GM18517 (cell line): ENCODE results near the gene CTNNBL1.

Experiments used
- ATAC-seq: cut with Tn5 transposase; IDR thresholded peaks from one replicate; pipeline ENCODE4 v1.9.1; 2021; ENCODE audit warnings: mild to moderate bottlenecking, moderate library complexity; ENCODE audit not compliant: unreplicated experiment

The CTNNBL1 gene

DNA sequence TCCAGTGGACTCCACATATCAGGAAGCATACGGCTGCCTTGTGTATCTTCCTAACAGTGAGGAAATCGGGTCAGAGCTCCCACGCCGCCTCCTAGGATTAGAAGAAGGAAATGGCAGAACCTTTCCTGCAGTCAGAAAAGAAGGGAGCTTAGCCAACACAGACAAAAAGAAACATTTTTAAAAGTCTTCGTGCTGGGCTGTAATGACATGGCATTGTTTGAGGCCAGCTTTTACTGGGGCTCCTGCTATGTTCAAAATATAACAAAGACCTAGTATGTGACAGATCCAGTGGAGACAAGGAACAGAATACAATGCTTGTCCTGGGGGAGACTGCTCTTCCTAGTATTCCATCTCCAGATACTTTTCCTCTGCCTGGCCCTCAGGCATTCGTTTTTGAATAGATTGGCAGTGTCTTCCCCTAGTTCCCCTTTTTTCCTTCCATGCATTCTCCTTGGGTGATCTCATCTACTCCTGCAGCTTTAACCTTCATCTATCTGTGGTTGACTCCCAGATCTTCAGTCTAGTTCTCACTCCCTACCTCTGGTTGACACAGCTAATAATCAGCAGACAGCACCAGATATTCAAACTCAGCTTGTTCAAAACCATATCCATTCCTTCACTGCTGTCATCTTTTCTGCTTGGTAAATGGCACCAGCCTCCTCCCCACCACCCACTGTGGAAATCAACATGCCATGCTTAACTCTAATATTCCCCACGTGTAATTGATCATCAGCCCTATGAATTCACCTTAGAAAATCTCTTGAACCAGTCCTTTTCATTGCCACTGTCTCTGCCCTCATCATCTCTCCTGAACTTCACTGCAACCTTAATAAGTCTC lies 114.6 kb downstream of the CTNNBL1 start:
- no peak for ATAC-seq

DNA sequence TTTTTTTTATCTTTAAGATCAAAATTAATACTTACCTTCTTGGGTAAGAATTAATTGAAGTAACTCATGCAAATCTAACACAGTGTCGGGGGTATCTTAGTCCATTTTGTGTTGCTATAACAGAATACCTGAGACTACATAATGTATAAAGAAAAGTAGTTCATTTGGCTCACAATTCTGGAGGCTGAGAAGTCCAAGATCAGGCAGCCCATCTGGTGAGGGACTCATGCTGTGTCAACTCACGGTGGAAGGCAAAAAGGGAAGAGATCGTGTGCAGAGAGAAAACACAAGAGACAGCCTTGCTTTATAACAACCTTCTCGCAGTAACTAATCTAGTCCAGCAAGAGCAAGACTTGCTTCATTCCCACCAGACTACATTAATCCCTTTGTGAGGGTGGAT lies 116.2 kb downstream of the CTNNBL1 start:
- ATAC-seq, result no peak

DNA sequence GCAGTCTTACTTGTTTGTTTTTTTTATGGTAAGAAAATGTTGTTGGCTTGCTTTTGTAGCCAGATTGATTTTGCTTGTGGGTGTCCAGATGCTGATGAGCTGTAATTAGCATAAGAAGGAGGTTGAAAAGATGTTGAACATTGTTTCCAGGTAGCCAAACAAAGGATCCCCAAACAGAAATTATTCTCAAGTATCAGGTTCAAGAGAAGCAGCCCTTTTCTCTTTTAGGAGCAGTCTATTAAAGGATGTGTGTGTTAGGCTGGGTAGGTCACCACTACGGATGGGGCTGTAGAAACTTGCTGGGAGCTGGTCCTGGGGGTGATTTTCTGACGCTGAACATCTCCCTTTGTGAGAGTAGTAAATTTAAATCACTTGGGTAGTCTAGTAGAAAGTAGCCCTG lies 122.2 kb downstream of the CTNNBL1 start:
- ATAC-seq, result no peak

DNA sequence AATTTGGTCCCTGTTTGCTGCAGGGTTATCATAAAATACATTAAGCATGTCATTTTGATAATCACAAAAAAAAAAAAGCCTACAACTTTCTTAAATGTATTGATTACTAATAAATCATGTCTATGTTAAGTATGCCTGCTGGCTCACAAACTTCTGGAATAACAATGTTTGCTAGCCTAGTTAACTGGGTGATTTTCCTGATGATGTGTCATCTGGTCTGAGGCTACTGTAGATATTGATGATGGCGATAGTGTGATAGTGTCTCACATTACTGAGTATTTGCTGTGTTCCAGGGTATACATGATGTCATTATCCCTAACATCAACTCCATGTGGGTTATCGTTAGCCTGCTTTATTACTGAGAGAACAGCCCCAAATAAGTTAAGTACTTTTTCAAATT lies 122.9 kb downstream of the CTNNBL1 start:
- ATAC-seq, result no peak

DNA sequence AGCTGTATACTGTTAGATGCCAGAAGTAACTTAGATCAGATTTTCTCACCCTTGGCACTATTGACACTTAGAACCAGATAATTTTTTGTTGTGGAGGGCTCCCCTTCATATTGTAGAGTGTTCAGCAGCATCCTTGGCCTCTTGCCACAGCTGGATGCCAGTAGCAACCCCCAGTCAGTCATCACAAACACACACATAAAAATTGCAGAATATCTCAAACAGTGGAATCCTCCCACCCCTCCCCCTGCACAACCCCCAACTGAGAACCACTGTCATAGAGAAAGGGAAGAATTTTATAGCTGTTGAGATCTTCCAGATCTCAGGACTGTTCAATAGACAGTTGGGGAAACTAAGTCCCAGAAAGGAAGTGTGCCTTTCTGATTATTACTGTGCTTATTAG lies 127.9 kb downstream of the CTNNBL1 start:
- ATAC-seq, result no peak

DNA sequence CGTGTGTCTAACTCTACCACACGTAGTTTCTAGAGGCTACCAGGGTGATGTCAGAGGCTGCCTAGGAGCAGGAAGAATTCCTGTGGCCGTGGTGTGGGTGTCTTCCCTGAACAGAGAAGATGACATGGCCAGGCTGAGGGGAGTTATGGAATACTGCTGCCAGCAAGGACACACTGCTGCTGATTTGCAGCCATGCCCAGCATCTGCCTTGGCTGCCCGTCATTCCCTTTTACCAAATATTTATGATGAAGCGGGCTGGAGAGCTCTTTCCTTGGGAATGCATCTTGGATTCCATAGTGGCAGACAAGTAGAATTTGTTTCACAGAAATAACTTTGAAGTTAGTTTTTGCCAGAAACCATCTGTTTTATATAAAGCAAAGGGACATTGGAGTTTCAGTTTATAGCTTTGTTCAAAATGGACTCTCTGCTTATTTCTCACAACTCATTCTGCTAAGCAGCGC lies 128.3 kb downstream of the CTNNBL1 start:
- no peak for ATAC-seq

DNA sequence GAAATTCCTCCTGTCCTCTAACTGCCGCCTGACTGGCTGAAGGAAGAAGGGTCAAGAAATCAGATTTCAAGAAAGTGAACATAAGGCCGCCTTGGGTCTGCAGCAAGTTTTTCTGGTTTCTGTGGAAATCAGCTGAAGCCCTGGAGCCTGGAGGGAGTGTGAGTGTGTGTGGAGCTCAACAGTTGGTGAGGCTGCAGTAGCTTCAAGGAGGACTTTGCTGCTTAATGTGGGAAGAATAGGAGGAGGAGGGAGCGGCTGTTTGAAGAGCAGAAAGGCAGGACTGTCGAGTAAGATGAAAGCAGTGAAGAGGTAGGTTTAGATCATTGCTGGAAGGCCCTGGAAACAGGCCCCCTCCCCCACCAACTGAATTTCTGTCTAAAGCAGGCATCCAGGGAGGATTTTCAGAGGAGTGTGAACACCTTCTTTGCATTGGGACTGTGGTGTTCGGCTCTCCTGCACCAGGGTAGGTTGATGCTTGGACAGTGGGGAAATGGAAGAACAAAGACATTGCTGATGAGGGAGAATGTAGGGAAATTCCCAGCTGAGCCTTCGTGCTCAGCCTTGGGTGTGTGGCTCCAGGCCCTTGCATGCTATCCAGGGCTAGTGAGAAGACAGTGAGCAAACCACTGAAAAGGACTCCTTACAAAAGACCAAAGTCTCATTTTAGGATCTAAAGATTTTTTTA lies 129.6 kb downstream of the CTNNBL1 start:
- ATAC-seq, result no peak

DNA sequence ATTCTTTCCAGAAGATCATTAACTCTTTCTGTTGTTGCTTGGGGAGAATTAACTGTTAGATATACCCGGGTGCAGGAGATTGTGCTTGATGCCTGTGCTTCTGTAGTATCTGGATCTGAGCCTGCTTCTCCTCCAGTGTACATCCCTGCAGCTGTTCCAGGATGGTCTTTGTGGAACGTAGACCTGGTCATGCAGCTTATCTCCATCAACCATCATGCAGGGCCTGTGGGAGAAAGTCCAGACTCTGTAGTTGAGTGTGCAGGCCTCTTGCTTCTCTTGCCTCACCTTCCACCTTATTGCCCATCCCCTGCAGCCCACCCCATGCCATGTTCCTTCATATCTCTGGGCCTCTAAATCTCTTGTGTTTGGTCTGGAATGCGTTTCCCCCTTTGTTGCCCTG lies 133.8 kb downstream of the CTNNBL1 start:
- no peak for ATAC-seq

DNA sequence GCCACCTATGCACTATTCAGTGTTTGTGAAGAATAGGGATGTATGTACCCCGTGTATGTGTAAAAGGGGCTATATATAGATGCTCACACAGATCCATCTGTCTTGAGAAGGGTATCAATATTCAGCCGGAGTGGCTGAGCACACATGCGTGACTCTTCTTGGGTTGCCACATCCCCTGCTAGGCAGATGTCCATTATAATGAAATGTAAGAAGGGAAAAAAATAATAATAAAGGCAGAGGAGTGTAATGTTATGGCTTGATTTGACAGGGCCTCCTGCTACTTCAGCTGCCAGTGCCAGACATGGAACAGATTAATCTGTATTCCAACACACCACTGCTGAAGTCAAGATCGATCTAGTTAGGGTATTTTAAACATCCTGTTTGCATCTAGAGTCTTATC lies 134.9 kb downstream of the CTNNBL1 start:
- no peak for ATAC-seq

DNA sequence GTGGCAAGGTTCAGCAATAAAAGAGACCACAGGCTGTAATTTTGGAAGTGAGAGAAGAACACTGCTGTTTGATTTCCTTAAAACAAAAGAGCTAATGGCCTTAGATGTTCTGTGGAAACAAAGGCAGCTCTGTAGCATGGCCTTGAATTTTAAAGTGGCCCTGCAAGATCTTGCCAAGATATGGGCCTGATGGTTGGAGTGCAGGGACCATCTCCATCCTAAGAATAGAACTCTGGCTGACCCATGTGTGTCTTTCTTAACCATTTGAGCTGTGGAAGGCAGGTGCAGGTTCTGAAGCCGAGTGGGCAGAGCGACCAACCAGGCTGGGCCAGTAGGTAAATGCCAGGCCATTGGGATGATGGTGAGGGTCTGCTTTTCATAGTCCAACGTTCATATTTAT lies 135.3 kb downstream of the CTNNBL1 start:
- no peak for ATAC-seq

DNA sequence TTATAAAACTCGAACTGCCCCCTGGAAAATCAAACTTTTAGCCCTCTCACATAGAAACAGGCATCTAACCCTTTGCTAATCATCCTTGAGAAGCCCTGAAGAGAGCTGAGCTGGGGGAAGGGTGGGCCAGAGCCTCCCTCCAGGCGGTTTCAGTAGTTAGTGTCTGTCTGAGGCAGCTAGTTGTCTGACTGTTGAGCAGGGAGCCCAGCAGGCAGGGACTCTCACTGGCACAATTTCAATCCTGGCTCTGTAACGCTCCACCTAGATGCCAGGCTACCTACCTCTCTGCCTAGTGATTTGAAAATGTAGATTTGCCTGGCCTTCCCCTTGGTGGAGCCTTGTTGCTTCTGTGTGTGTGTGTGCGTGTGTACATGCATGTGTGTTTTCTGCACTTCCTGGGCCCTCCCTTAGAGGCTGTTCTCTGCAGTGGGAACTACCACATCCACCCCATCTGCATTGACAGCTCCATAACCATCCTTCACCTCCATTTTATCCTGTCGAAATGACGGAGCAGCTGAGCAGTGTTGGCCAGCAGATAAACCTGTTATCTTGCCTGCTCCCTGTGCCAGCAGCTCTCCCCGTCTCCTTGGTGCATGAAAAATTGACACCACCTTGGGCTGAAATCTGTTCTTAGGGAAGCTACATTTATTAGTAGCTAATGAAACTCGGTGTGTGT lies 139.5 kb downstream of the CTNNBL1 start:
- no peak for ATAC-seq

DNA sequence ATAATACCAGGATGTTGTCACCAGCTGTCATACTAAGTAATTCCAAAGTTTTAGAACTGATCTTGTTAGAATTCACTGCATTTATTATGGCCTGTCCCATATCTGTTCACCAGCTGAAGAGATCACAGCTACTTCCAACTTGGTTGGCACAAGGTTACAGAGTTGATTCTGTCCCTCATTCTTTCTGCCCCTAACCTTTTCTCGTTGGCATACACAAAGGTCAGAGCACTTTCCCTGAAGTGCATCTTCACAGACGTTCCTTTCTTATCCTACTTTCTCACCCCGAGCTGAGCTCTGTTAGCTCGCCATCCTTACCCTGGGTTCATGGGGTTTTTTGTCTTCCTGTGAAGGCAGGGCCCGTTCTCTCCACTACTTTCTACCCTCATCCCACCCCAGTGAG lies 143.1 kb downstream of the CTNNBL1 start:
- no peak for ATAC-seq

DNA sequence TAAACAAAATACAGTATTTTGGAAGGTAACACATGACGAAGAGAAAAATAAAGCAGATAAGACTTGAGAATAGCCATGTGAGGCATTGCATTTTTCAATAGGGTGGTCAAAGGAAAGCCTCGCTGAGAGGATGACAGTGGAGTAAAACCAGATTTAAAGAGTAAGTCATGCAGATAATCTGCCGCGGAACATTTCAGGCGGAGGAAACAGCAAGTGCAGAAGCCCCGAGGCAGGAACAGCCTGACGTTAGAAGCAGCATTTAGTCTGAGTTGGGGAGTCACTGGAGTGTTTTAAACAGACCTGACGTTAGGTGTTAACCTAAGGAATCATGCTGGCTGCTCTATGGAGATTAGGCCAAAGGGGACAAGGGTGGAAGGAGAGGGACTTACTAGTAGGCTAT lies 144.1 kb downstream of the CTNNBL1 start:
- no peak for ATAC-seq

DNA sequence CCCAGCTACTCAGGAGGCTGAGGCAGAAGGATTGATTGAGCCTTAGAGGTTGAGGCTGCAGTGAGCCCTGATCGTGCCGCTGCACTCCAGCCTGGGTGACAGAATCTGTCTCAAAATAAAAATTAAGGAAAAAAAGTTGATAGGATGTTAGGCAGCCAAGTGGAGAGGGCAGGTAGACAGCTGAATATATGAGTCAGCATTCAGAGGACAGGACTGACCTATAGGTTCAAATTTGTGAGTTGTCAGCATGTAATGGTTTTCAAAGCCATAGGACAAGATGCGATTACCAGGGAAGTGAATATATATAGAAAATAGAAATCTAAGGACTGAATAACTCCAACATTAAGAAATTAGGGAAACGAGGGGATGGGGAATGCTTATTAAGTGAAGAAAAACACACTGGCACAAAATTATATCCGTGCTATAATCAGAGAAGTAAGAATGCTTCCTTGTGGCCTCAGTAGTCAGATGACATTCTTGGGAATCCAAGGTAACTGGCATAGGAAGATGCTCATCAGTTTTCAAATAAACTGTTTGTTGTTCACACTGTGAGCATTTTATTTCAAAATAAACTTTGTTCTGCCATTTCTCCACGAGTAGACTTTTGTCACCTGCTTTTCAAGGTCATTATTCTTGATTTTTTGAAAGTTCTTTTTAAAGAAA lies 145.1 kb downstream of the CTNNBL1 start:
- ATAC-seq, result no peak

DNA sequence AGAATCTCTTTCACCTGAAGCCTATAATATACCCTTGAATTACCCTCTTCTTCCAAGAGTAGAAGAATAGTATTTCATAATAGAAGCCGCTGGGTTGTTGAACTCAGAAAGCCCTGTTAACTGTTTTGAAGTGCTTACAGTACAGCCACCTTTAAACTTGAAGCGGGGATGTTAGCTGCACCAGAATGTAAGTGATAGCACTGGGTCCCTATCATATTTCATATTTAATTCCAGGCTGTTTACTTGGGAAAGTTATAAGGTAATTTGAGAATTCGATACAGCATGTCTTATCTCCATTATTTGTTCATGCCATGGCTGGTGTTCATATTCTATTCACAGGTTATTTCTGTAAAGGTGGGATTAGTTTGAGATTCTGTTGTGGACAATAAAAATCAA lies 145.6 kb downstream of the CTNNBL1 start:
- no peak for ATAC-seq

DNA sequence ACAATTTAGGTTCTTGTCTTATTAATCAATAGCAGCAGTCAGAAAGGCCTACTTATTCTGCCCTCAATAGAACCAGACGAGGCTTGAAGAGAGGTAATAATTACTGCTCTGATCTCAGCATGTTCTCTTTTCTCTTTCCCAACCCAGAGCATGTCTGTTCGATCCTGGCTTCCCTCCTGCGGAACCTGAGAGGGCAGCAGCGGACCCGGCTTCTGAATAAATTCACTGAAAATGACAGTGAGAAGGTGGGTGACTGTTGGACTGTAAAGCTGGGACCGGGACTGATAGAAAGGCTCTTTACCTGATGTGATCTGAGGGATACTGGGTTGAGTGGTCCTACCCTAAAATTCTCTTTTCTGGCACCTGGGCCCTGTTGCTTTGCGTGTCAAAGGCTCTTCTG lies 146.1 kb downstream of the CTNNBL1 start:
- ATAC-seq, result no peak

DNA sequence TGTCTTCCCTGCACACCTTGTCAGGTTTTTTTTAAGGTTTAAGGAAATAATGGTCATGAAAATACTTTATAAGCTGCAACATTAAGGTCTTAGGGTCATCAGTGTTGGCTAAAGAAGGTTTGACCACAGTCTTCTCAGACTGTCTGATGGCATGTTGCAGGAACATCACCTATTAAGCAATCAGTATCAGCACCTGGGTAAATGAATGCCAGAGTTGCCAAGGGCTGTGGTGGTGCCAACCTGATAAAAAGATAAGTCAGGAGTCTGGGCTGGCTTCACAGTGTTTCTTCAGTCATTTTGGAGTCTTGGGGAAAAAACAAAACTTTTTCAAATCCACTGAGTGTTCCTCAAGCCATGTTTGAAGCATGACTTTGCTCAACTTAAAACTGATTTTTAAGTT lies 147.6 kb downstream of the CTNNBL1 start:
- no peak for ATAC-seq

DNA sequence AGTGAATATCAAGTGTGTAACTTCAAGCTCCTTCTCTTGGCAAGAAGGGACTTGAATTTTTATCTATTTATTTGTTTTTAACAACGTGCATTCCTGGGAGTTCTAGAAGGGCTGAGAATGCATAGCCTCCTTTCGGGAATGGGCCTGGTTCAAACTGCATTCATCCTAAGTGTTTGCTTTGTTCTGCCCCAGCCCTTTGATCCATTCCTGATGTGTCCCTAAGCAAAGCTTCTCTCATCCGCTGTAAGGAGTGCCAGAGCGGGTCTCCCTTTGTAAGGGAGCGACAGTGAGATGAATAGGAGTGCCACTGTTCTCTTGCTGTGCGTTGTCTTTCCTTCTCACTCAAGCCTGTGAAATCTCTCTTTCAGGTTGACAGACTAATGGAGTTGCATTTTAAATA lies 148.1 kb downstream of the CTNNBL1 start:
- ATAC-seq, result no peak

DNA sequence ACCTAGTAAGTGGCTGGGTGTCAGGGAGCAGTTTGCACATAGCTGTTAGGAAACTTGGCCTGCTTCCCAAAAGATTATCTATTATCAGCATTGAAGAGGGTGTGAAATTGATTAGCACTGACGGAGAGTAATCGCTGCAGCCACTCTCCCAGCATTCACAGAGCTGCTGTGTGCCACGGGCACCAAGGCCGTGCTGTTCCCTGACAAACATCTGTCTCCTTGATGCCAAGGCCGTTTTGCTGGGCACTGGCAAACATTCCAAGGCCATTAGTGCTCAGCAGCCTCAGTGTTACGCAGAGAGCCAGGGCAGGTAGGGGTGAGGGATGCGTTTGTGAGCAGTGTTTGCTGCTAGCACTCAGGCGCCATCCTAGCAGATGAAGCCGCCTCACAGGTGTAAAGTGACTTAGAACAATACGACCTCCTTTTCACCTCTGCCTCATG lies 151.4 kb downstream of the CTNNBL1 start:
- ATAC-seq, result no peak

DNA sequence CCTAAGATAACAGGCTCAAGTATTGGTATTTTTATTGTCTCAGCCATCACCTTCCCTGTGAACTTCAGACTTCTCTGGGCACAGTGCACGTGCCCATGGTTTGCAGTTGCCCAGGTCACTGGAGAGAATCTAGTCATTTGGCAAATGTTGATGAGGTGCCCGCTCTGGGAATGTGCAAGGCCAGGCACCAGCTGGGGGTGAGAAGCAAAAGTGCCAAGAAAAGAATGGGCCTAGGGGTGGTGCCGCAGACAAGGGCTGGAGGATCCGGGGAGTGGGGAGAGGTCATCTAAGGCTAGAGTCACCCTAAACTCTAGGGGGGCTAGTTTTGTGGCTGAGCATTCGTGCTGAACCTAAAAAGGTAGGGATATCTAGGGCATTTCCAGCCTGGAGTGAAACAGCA lies 152.0 kb downstream of the CTNNBL1 start:
- no peak for ATAC-seq

DNA sequence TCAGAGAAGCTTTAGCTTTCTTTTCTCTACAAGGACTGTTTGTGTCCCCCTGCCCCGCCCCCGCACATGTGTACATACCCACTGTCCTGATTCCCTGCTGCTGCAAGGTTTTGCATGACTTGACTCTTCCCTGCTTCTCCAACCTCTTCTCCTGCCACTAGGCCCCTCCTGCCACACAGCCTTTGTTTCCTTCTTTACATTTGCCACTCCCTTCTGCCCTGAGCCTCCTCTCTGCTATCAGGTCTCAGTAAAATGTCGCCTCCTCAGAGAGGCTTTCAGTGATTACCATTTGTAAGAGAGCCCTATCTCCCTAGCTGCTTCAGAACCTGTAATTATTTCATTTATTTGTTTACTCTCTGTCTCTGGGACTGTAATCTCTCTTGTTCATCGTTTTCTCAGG lies 152.7 kb downstream of the CTNNBL1 start:
- no peak for ATAC-seq
